KG1 (cell line): ENCODE data around the gene PDZK1IP1.

ENCODE experiments used
- DNase-seq: peaks from one replicate; lab custom pipeline; 2025; lab: John Stamatoyannopoulos, UW

PDZK1IP1 gene

GRCh38 chr1:47137925-47138615, 51.8 kb downstream of the PDZK1IP1 start:
- no peak for DNase-seq

- no peak for DNase-seq
Measured at GRCh38 chr1:47137198-47137597, 52.6 kb downstream of the PDZK1IP1 start, which contains the start of gene CYP4A22. Gene CYP4A22 (plus strand): TSS chr1:47137441. CDS start chr1:47137486, 45 bp downstream.
